ENCODE results near the gene ARL16. TPM values are rescaled to one million over a fixed set of nuclear protein-coding genes. Genes with fewer than 3 reads are reported as not detected.

Gene ARL16
- polyA plus RNA-seq, 1 donor (not counting 4 experiments of a cell fraction or from before 2014, with no cell fraction given) = 48.7 TPM

- Histone ChIP-seq H3K79me2 (ENCODE audit: control insufficient read depth, insufficient read depth, low read length) (peaks cover 50% of the 10 kb centered on the region), H3K36me3 (ENCODE audit: control insufficient read depth in 2 of 2, extremely low read depth in 1 of 2, insufficient read depth in 2 of 2, low read length in 2 of 2) (peaks cover 28 to 48% of the 10 kb centered on the region in 2 experiments), H3K27me3 (ENCODE audit: control insufficient read depth, extremely low read depth, insufficient read depth, low read length) (no peaks in the 10 kb centered on the region), H3K9me1 (ENCODE audit: control insufficient read depth, extremely low read depth, insufficient read depth, low read length) (no peaks in the 10 kb centered on the region), H2AFZ (ENCODE audit: control insufficient read depth, low read length) (peak overlapping the region; percentile 13), H3K27ac (ENCODE audit: control insufficient read depth, insufficient read depth, low read length) (peak overlapping the region; percentile 60), H3K9ac (ENCODE audit: control insufficient read depth, extremely low read depth, insufficient read depth, low read length) (peak overlapping the region; percentile 69), H3K9me3 (ENCODE audit: control insufficient read depth, low read depth, low read length) (no peaks in the 10 kb centered on the region), H4K20me1 (ENCODE audit: control insufficient read depth, extremely low read depth, insufficient read depth, low read length) (no peaks in the 10 kb centered on the region), H3K4me3 (ENCODE audit: control insufficient read depth in 2 of 3, extremely low read depth in 1 of 3, insufficient read depth in 2 of 3, low read depth in 1 of 3, low read length in 3 of 3) (peak overlapping the region; percentile 68 to 83 (median 74)), H3K4me1 (ENCODE audit: control insufficient read depth, extremely low read depth, insufficient read depth, low read length) (peaks cover 25% of the 10 kb centered on the region), H3K4me2 (ENCODE audit: control insufficient read depth, extremely low read depth, insufficient read depth, low read depth, low read length) (peak overlapping the region; percentile 93)
- TF ChIP-seq EZH2 (IDR thresholded peaks at IDR 0.05; ENCODE audit: low read length) = no peak
- TF ChIP-seq, protein P1, sequence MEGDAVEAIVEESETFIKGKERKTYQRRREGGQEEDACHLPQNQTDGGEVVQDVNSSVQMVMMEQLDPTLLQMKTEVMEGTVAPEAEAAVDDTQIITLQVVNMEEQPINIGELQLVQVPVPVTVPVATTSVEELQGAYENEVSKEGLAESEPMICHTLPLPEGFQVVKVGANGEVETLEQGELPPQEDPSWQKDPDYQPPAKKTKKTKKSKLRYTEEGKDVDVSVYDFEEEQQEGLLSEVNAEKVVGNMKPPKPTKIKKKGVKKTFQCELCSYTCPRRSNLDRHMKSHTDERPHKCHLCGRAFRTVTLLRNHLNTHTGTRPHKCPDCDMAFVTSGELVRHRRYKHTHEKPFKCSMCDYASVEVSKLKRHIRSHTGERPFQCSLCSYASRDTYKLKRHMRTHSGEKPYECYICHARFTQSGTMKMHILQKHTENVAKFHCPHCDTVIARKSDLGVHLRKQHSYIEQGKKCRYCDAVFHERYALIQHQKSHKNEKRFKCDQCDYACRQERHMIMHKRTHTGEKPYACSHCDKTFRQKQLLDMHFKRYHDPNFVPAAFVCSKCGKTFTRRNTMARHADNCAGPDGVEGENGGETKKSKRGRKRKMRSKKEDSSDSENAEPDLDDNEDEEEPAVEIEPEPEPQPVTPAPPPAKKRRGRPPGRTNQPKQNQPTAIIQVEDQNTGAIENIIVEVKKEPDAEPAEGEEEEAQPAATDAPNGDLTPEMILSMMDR (optimal IDR thresholded peaks at IDR 0.05 in 1 of 3, IDR thresholded peaks at IDR 0.05 in 1 of 3, conservative IDR thresholded peaks at IDR 0.05 in 1 of 3; ENCODE audit: extremely low read depth in 1 of 3, insufficient read depth in 2 of 3, low read length in 3 of 3) = peak in 2 of 3 experiments; percentile 71 to 85
- no peak for DNase-seq (ENCODE audit: low read depth, low spot score)
- dilution Hi-C loops (cut with MboI; ENCODE audit: extremely low pct_ligation_motif_present, low sequenced_read_pairs) = no loop called here
- no peak for FAIRE-seq
Observed at GRCh38 chr17:81667754-81668153, 15.8 kb downstream of the ARL16 start.

DNA sequence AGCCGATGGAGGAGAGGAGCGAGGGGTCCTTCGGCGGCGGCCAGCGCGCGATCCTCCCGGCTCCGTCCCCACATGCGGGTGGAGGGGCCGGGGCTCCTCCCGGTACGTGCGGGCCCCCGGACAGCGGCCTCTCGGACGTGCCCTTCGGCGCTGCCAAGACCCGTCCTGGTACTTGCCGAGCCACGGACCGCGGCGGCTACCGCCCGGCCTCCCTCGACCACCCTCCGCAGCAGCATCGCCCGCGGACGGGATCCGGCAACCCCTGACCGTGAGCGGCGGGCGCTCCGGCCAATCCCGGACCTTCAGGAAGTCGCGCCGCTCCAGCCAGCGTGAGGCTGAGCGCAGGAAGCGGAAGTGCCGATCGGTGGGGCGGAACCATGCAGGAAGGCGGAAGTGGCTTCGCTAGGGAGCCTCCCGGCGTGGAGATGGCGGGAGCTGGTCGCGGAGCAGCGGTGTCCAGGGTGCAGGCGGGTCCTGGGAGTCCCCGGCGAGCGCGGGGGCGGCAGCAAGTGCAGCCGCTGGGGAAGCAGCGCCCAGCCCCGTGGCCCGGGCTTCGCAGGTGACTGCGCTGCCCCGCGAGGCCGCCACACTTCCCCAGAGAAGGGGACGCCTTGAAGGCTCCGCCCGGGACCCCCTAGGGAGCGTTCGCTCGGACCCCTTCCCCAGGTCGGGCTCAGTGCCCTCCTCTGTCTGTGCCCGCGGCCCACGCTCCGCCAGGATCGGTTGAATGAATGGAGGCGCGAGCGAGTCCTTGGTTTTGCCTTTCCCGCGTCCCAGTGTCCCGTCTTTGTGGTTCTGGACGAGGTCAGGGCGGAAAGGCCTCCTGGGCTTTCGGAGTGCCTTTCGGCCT lies 17.0 kb downstream of the ARL16 start, which contains the start of the genes CCDC137 and OXLD1:
CCDC137 (plus strand) TSS at position 396 of the 850 bp plus-strand sequence; CDS start at position 426, 30 bp downstream.
OXLD1 (minus strand) TSS at position 264 of the 850 bp plus-strand sequence; CDS start at position 236, 28 bp downstream.
- peak within 1 kb of the TSS; percentile 74 to 89 (median 83) for H3K4me3 ChIP-seq (ENCODE audit: control insufficient read depth in 2 of 3, extremely low read depth in 1 of 3, insufficient read depth in 2 of 3, low read depth in 1 of 3, low read length in 3 of 3)
- no peak for TF ChIP-seq EZH2 (IDR thresholded peaks at IDR 0.05; ENCODE audit: low read length)
- TF ChIP-seq, protein P1 (optimal IDR thresholded peaks at IDR 0.05 in 1 of 3, IDR thresholded peaks at IDR 0.05 in 1 of 3, conservative IDR thresholded peaks at IDR 0.05 in 1 of 3; ENCODE audit: extremely low read depth in 1 of 3, insufficient read depth in 2 of 3, low read length in 3 of 3) = no peak
- peaks cover 17 to 38% of the 10 kb centered on the region in 2 experiments for H3K36me3 ChIP-seq (ENCODE audit: control insufficient read depth in 2 of 2, extremely low read depth in 1 of 2, insufficient read depth in 2 of 2, low read length in 2 of 2)
- peak within 1 kb of the TSS; percentile 80 for H3K27ac ChIP-seq (ENCODE audit: control insufficient read depth, insufficient read depth, low read length)
- peak within 1 kb of the TSS; percentile 92 for H3K9ac ChIP-seq (ENCODE audit: control insufficient read depth, extremely low read depth, insufficient read depth, low read length)
- H3K9me1 ChIP-seq (ENCODE audit: control insufficient read depth, extremely low read depth, insufficient read depth, low read length) = no peaks in the 10 kb centered on the region
- no peak for FAIRE-seq
- H2AFZ ChIP-seq (ENCODE audit: control insufficient read depth, low read length) = peak within 1 kb of the TSS; percentile 64
- peaks cover 25% of the 10 kb centered on the region for H3K4me1 ChIP-seq (ENCODE audit: control insufficient read depth, extremely low read depth, insufficient read depth, low read length)
- H3K79me2 ChIP-seq (ENCODE audit: control insufficient read depth, insufficient read depth, low read length) = peaks cover 44% of the 10 kb centered on the region
- H3K9me3 ChIP-seq (ENCODE audit: control insufficient read depth, low read depth, low read length) = no peaks in the 10 kb centered on the region
- dilution Hi-C loops (cut with MboI; ENCODE audit: extremely low pct_ligation_motif_present, low sequenced_read_pairs) = no loop called here
- DNase-seq (ENCODE audit: low read depth, low spot score) = peak; percentile 87
- H4K20me1 ChIP-seq (ENCODE audit: control insufficient read depth, extremely low read depth, insufficient read depth, low read length) = no peaks in the 10 kb centered on the region
- H3K27me3 ChIP-seq (ENCODE audit: control insufficient read depth, extremely low read depth, insufficient read depth, low read length) = no peaks in the 10 kb centered on the region
- peak within 1 kb of the TSS; percentile 93 for H3K4me2 ChIP-seq (ENCODE audit: control insufficient read depth, extremely low read depth, insufficient read depth, low read depth, low read length)

Measured in keratinocyte (primary cell).